CD4-positive, alpha-beta memory T cell (primary cell): ENCODE results near the gene CDK11B. TPM values are rescaled to one million over a fixed set of nuclear protein-coding genes. Genes with fewer than 3 reads are reported as not detected.
A peak's percentile ranks its signal among the peaks of the same experiment; 100 is the strongest.

ENCODE experiments used
- CTCF ChIA-PET: fragments of 350-600 bp; sonication (Branson Sonifier 250); formaldehyde crosslinking; loops from one replicate; lab custom pipeline; 2021; ENCODE audit warnings: inconsistent platforms; ENCODE audit not compliant: partially characterized antibody; lab: Charles Lee
- POLR2A ChIA-PET: fragments of 350-600 bp; sonication (Branson Sonifier 250); formaldehyde crosslinking; loops from one replicate; lab custom pipeline; 2021; ENCODE audit not compliant: partially characterized antibody; lab: Charles Lee
- DNase-seq, 5 donors: peaks; one replicate each; pipeline versions ENCODE4 v3.0.0 to v3.0.0-alpha.2; 2020 to 2022; ENCODE audit warnings: mixed read lengths in 1 of 5
- H3K27ac ChIP-seq: one replicate; pipeline ENCODE4 v1.7.0; 2013; ENCODE audit warnings: low read depth, low read length
- H3K27me3 ChIP-seq: 2 replicates; pipeline ENCODE4 v1.7.0; 2013; ENCODE audit warnings: mild to moderate bottlenecking, low read length, moderate library complexity; ENCODE audit not compliant: insufficient read depth
- H3K36me3 ChIP-seq: 2 replicates; pipeline ENCODE4 v1.7.0; 2013; ENCODE audit warnings: mild to moderate bottlenecking, low read length, moderate library complexity; ENCODE audit not compliant: insufficient read depth
- H3K4me1 ChIP-seq: 2 replicates; pipeline ENCODE4 v1.7.0; 2013; ENCODE audit warnings: mild to moderate bottlenecking, low read length, moderate library complexity; ENCODE audit not compliant: insufficient read depth
- H3K4me3 ChIP-seq, 2 donors: one replicate each; pipeline ENCODE4 v1.7.0; 2013; ENCODE audit warnings: low read length in 2 of 2, mild to moderate bottlenecking in 1 of 2
- H3K9me3 ChIP-seq, 2 donors: one replicate each; pipeline ENCODE4 v1.7.0; 2013; ENCODE audit warnings: low read length in 2 of 2, control low read depth in 1 of 2; ENCODE audit not compliant: control insufficient read depth in 1 of 2
- H3K27ac Mint-ChIP-seq, 7 donors: one replicate each; pipeline ENCODE4 v1.8.0; 2020 to 2021; ENCODE audit warnings: mixed read lengths in 7 of 7, mild to moderate bottlenecking in 6 of 7, inconsistent platforms in 3 of 7, moderate library complexity in 3 of 7
- H3K27me3 Mint-ChIP-seq, 2 donors: one replicate each; pipeline ENCODE4 v1.8.0; 2020 to 2021; ENCODE audit warnings: mixed read lengths in 2 of 2
- H3K36me3 Mint-ChIP-seq, 2 donors: one replicate each; pipeline ENCODE4 v1.8.0; 2020 to 2021; ENCODE audit warnings: mixed read lengths in 2 of 2, inconsistent platforms in 1 of 2, mild to moderate bottlenecking in 1 of 2
- H3K4me1 Mint-ChIP-seq, 4 donors: one replicate each; pipeline ENCODE4 v1.8.0; 2020 to 2021; ENCODE audit warnings: mixed read lengths in 4 of 4, mild to moderate bottlenecking in 1 of 4
- H3K4me3 Mint-ChIP-seq, 8 donors: one replicate each; pipeline ENCODE4 v1.8.0; 2020 to 2021; ENCODE audit warnings: mixed read lengths in 8 of 8, mild to moderate bottlenecking in 7 of 8, moderate library complexity in 6 of 8, inconsistent platforms in 3 of 8
- H3K9me3 Mint-ChIP-seq, 8 donors: one replicate each; pipeline ENCODE4 v1.8.0; 2020 to 2021; ENCODE audit warnings: mixed read lengths in 8 of 8, mild to moderate bottlenecking in 5 of 8, inconsistent platforms in 3 of 8, moderate library complexity in 1 of 8
- intact Hi-C: fragments of 100-400 bp; cut with micrococcal nuclease; formaldehyde crosslinking; loops from one replicate; pipeline ENCODE4 v1.15.1; 2023
- polyA plus RNA-seq, 2 donors: library from polyadenylated mRNA; unstranded; fragments of 300-500 nt; fragmentation: Illumina TruSeq; gene quantifications; one replicate each; pipeline ENCODE4 v1.2.3, GENCODE V29; 2021
- total RNA-seq, 2 experiments: library from RNA; stranded (reverse); gene quantifications; one replicate each; pipeline ENCODE4 v1.2.3, GENCODE V29; 2021

CDK11B gene
- total and polyA plus RNA-seq, 4 experiments from 2014 or later, result 2.5 to 44.7 (median 34.3) TPM

DNA sequence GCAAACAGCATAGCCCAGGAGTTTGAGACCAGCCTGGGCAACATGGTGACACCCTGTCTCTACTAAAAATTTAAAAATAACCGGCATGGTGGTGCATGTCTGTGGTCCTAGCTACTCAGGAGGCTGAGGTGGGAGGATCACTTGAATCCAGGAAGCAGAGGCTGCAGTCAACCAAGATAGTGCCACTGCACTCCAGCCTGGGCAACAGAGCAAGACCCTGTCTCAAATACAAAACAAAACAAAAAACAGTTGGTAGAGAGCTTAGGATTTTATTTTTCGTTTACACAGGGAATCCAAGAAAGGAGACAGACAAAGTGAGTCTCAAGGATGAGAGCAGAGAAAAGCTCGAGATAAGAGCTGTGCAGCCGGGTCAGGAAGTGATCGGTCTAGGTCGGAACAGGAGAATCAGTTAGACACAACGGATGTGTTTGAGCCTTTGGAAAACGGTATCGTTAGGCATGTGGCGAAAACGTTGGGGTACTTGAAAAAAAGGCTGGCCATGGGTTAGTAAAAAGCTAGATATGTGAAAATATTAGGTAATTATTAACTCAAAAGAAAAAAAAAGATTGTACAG, 45.2 kb downstream of the CDK11B start:
- ChIA-PET POLR2A (interaction anchor here (0.5 to 6.8 kb wide), 13 partner anchors 11 to 953 kb away, joined by 3 to 152 read pairs (median 7); partner anchors contain the start of genes AURKAIP1, CCNL2, FNDC10 and MMP23B), CTCF (interaction anchor here (0.8 to 1.3 kb wide), 3 partner anchors 15 to 293 kb away, joined by 3 read pairs; partner anchors contain the start of gene AURKAIP1)
- Histone ChIP-seq H3K27ac (peak overlapping the region; percentile 100), H3K9me3 (no peaks in the 10 kb centered on the region), H3K4me3 (peak overlapping the region; percentile 73 to 89), H3K27me3 (no peaks in the 10 kb centered on the region), H3K4me1 (peaks cover 29% of the 10 kb centered on the region), H3K36me3 (no peaks in the 10 kb centered on the region)
- Mint-ChIP-seq H3K4me1 (peaks cover 10 to 38% (median 26%) of the 10 kb centered on the region in 4 donors), H3K36me3 (peaks cover 0 to 12% of the 10 kb centered on the region in 2 donors), H3K9me3 (no peaks in the 10 kb centered on the region), H3K27ac (peak overlapping the region; percentile 98 to 100 (median 99)), H3K4me3 (peak overlapping the region; percentile 89 to 97 (median 94)), H3K27me3 (no peaks in the 10 kb centered on the region)
- DNase-seq, result peak in 1 of 5 donors; percentile 21
- intact Hi-C loops, result loop anchor here (2.0 kb wide), 2 partner anchors 13 to 17 kb away; partner anchors contain the start of gene FNDC10

DNA sequence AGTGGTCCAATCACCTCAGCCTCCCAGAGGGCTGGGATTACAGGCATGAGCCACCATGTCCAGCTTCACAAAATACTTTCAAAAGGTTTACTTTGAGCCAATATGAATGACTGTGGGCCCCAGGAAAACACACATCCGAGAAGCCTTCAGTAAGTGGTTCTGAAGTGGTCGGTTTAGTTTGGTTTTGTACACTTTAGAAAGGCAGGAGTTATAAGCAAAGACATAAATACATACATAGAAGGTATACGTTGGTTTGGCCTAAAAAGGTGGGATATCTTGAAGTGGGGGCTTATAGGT, 46.8 kb downstream of the CDK11B start:
- H3K9me3 Mint-ChIP-seq, result no peaks in the 10 kb centered on the region
- H3K27ac Mint-ChIP-seq, result peak overlapping the region in 4 of 7 donors; percentile 15 to 85 (median 60)
- H3K27me3 ChIP-seq, result no peaks in the 10 kb centered on the region
- no peaks in the 10 kb centered on the region for H3K36me3 ChIP-seq
- H3K4me1 ChIP-seq, result peaks cover 33% of the 10 kb centered on the region
- H3K27me3 Mint-ChIP-seq, result no peaks in the 10 kb centered on the region
- H3K4me1 Mint-ChIP-seq, result peaks cover 13 to 41% (median 29%) of the 10 kb centered on the region in 4 donors
- no peak overlapping the region for H3K4me3 ChIP-seq
- no peak for DNase-seq
- H3K9me3 ChIP-seq, result no peaks in the 10 kb centered on the region
- ChIA-PET POLR2A (interaction anchor here (4.0 kb wide), 1 partner anchor 9 kb away, joined by 43 read pairs; the partner anchor contains the start of gene FNDC10), CTCF (no interaction called here)
- H3K27ac ChIP-seq, result no peak overlapping the region
- H3K36me3 Mint-ChIP-seq, result peaks cover 0 to 12% of the 10 kb centered on the region in 2 donors
- H3K4me3 Mint-ChIP-seq, result peak overlapping the region in 3 of 8 donors; percentile 15 to 52 (median 28)
- intact Hi-C loops, result no loop called here

- no peak for DNase-seq
- POLR2A ChIA-PET, result interaction anchor here (0.6 kb wide), 1 partner anchor 223 kb away, joined by 4 read pairs; no protein-coding TSS in a partner anchor
- Histone ChIP-seq H3K27me3 (no peaks in the 10 kb centered on the region), H3K4me1 (peaks cover 29% of the 10 kb centered on the region), H3K36me3 (no peaks in the 10 kb centered on the region), H3K9me3 (no peaks in the 10 kb centered on the region), H3K4me3 (no peak overlapping the region), H3K27ac (no peak overlapping the region)
- H3K27ac Mint-ChIP-seq, result peak overlapping the region in 3 of 7 donors; percentile 46 to 75 (median 64)
- no peaks in the 10 kb centered on the region for H3K27me3 Mint-ChIP-seq
- H3K36me3 Mint-ChIP-seq, result peaks cover 0 to 10% of the 10 kb centered on the region in 2 donors
- H3K4me1 Mint-ChIP-seq, result peaks cover 16 to 38% (median 32%) of the 10 kb centered on the region in 4 donors
- H3K9me3 Mint-ChIP-seq, result no peaks in the 10 kb centered on the region
- CTCF ChIA-PET, result no interaction called here
- intact Hi-C loops, result no loop called here
- H3K4me3 Mint-ChIP-seq, result no peak overlapping the region
Measured at GRCh38 chr1:1610796-1611195, 48.0 kb downstream of the CDK11B start.

DNA sequence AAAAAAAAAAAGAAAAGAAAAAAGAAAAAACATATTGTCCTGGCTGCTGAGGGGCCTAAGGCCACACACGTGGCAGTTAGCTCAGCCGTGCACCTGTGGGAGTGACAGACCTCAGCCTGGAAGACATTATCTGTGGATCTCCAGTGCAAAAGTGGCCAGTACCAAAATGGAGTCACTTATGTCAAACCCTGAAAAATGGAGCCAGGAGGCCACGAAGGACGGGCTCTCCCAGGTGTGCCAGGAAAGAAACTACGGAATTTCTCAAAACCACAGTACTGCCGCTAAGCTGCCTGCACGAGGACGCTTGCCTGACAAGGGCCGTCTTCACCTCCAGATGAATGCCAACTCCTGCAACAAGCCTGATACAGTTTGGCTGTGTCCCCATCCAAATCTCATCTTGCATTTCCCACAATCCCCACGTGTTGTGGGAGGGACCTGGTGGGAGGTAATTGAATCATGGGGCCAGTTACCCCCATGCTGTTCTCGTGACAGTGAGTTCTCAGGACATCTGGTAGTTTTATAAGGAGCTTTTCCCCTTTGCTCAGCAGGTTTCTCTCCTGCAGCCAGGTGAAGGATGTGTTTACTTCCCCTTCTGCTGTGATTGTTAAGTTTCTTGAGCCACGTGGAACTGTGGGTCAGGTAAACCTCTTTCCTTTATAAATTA, 48.9 kb downstream of the CDK11B start:
- Mint-ChIP-seq H3K36me3 (peaks cover 0 to 9% of the 10 kb centered on the region in 2 donors), H3K9me3 (no peaks in the 10 kb centered on the region), H3K27me3 (no peaks in the 10 kb centered on the region), H3K4me3 (peak overlapping the region in 1 of 8 donors; percentile 6), H3K4me1 (peaks cover 18 to 37% (median 31%) of the 10 kb centered on the region in 4 donors), H3K27ac (no peak overlapping the region)
- no peaks in the 10 kb centered on the region for H3K9me3 ChIP-seq
- DNase-seq, result no peak
- no peaks in the 10 kb centered on the region for H3K27me3 ChIP-seq
- ChIA-PET POLR2A (no interaction called here), CTCF (no interaction called here)
- H3K4me3 ChIP-seq, result no peak overlapping the region
- H3K27ac ChIP-seq, result no peak overlapping the region
- intact Hi-C loops, result no loop called here
- peaks cover 29% of the 10 kb centered on the region for H3K4me1 ChIP-seq
- H3K36me3 ChIP-seq, result no peaks in the 10 kb centered on the region

GRCh38 chr1:1606232-1606631, 52.6 kb downstream of the CDK11B start:
- CTCF ChIA-PET, result no interaction called here
- Histone ChIP-seq H3K4me1 (peaks cover 13% of the 10 kb centered on the region), H3K27me3 (no peaks in the 10 kb centered on the region), H3K27ac (no peak overlapping the region), H3K36me3 (no peaks in the 10 kb centered on the region), H3K9me3 (no peaks in the 10 kb centered on the region), H3K4me3 (no peak overlapping the region)
- Mint-ChIP-seq H3K4me3 (no peak overlapping the region), H3K36me3 (no peaks in the 10 kb centered on the region), H3K9me3 (no peaks in the 10 kb centered on the region), H3K27ac (no peak overlapping the region), H3K27me3 (no peaks in the 10 kb centered on the region), H3K4me1 (peaks cover 8 to 25% (median 13%) of the 10 kb centered on the region in 4 donors)
- DNase-seq, result peak in 1 of 5 donors; percentile 33
- POLR2A ChIA-PET, result interaction anchor here (1.3 to 2.2 kb wide), 2 partner anchors 9 to 23 kb away, joined by 6 to 18 read pairs; partner anchors contain the start of gene MIB2
- intact Hi-C loops, result no loop called here

DNA sequence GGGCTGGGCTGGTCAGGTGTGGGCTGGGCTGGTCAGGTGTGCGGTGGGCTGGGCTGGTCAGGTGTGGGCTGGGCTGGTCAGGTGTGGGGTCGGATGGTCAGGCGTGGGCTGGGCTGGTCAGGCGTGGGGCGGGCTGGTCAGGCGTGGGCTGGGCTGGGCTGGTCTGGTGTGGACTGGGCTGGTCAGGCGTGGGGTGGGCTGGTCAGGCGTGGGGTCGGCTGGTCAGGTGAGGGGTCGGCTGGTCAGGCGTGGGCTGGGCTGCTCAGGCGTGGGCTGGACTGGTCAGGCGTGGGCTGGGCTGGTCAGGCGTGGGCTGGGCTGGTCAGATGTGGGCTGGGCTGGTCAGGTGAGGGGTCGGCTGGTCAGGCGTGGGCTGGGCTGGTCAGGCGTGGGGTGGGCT, 53.1 kb downstream of the CDK11B start:
- ChIA-PET CTCF (no interaction called here), POLR2A (interaction anchor here (5.8 kb wide), 1 partner anchor 8 kb away, joined by 43 read pairs; the partner anchor contains the start of gene MIB2)
- H3K27ac ChIP-seq, result no peak overlapping the region
- H3K4me3 Mint-ChIP-seq, result no peak overlapping the region
- no peaks in the 10 kb centered on the region for H3K9me3 ChIP-seq
- H3K4me3 ChIP-seq, result no peak overlapping the region
- H3K9me3 Mint-ChIP-seq, result no peaks in the 10 kb centered on the region
- no peaks in the 10 kb centered on the region for H3K36me3 ChIP-seq
- no peaks in the 10 kb centered on the region for H3K27me3 ChIP-seq
- intact Hi-C loops, result no loop called here
- H3K27ac Mint-ChIP-seq, result no peak overlapping the region
- no peak for DNase-seq
- peaks cover 8 to 20% (median 14%) of the 10 kb centered on the region in 4 donors for H3K4me1 Mint-ChIP-seq
- peaks cover 14% of the 10 kb centered on the region for H3K4me1 ChIP-seq
- H3K36me3 Mint-ChIP-seq, result no peaks in the 10 kb centered on the region
- H3K27me3 Mint-ChIP-seq, result no peaks in the 10 kb centered on the region

- Mint-ChIP-seq H3K27ac (peak overlapping the region in 2 of 7 donors; percentile 13 to 58), H3K36me3 (no peaks in the 10 kb centered on the region), H3K4me1 (peaks cover 8 to 20% (median 15%) of the 10 kb centered on the region in 4 donors), H3K4me3 (peak overlapping the region in 1 of 8 donors; percentile 25), H3K27me3 (no peaks in the 10 kb centered on the region), H3K9me3 (no peaks in the 10 kb centered on the region)
- H3K9me3 ChIP-seq, result no peaks in the 10 kb centered on the region
- peaks cover 19% of the 10 kb centered on the region for H3K4me1 ChIP-seq
- no peaks in the 10 kb centered on the region for H3K27me3 ChIP-seq
- ChIA-PET POLR2A (interaction anchor here (5.8 kb wide), 1 partner anchor 9 kb away, joined by 43 read pairs; the partner anchor contains the start of gene MIB2), CTCF (no interaction called here)
- no peak overlapping the region for H3K4me3 ChIP-seq
- H3K27ac ChIP-seq, result no peak overlapping the region
- no peak for DNase-seq
- intact Hi-C loops, result no loop called here
- H3K36me3 ChIP-seq, result no peaks in the 10 kb centered on the region
Measured at GRCh38 chr1:1605034-1605591, 53.7 kb downstream of the CDK11B start.
